Esophagus squamous epithelium (tissue), 4 donors: ENCODE measurements around the gene TSPEAR.

Experiments
- CTCF ChIP-seq, 6 experiments: fragments of 450-650 bp in 4 of 6; fragments of 200-600 bp in 2 of 6; sonication (generic) in 2 of 6; IDR thresholded peaks; one replicate each; pipeline ENCODE4 v1.5.1; 2016 to 2019; ENCODE audit warnings: antibody characterized with exemption in 6 of 6, mild to moderate bottlenecking in 4 of 6, moderate library complexity in 4 of 6
- POLR2A ChIP-seq, 4 donors: fragments of 450-650 bp; IDR thresholded peaks; one replicate each; pipeline ENCODE4 v1.6.1; 2017; ENCODE audit warnings: antibody characterized with exemption in 4 of 4, mild to moderate bottlenecking in 4 of 4, moderate library complexity in 3 of 4

GRCh38 chr21:44603911-44604310, 107.5 kb downstream of the TSPEAR start:
- TF ChIP-seq CTCF (IDR thresholded peaks at IDR 0.05) (no peak), POLR2A (IDR thresholded peaks at IDR 0.05) (no peak)
